Fibroblast of the aortic adventitia (primary cell): ENCODE results near the gene GOSR2. TPM values are rescaled to one million over a fixed set of nuclear protein-coding genes. Genes with fewer than 3 reads are reported as not detected.

Experiments
- DNase-seq: peaks from one replicate; pipeline ENCODE4 v3.0.0-alpha.2; 2010; ENCODE audit warnings: low read depth
- H3K4me3 ChIP-seq: 2 replicates; pipeline ENCODE4 v1.5.1; 2011; ENCODE audit warnings: low read depth, mild to moderate bottlenecking, control low read depth, low read length, moderate library complexity
- CTCF ChIP-seq: IDR thresholded peaks from 2 replicates; pipeline ENCODE4 v1.5.1; 2011; ENCODE audit warnings: mild to moderate bottlenecking, low read length, control low read depth, inconsistent platforms; ENCODE audit not compliant: insufficient read depth
- total RNA-seq: library from RNA; depleted of rRNA; stranded (reverse); fragments of >200 nt; gene quantifications from 2 replicates; pipeline ENCODE4 v1.2.3, GENCODE V29; 2012; ENCODE audit warnings: low replicate concordance

GOSR2 gene
- total RNA-seq, 1 donor = 49.3 TPM

DNA sequence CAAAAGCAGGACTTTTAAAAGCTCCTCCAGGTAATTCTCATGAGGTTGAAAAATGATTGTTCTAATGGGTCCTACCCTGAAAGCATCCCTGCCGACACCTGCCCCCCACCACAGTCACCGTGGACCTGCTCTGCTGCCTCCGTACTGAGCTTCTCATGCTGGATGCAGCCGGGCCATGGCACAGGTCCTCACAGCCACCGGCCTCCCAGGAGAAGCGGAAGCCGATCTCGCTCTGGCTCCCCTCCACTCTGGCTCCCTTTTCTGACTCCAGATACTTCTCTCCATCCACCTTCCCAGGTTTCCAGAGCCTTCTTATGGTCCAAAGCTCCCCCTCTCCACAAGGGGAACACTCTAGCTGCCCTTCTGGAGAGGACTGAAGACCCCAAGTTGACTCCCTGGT, 45.9 kb downstream of the GOSR2 start:
- no peak overlapping the region for H3K4me3 ChIP-seq
- TF ChIP-seq CTCF = no peak
- no peak for DNase-seq

DNA sequence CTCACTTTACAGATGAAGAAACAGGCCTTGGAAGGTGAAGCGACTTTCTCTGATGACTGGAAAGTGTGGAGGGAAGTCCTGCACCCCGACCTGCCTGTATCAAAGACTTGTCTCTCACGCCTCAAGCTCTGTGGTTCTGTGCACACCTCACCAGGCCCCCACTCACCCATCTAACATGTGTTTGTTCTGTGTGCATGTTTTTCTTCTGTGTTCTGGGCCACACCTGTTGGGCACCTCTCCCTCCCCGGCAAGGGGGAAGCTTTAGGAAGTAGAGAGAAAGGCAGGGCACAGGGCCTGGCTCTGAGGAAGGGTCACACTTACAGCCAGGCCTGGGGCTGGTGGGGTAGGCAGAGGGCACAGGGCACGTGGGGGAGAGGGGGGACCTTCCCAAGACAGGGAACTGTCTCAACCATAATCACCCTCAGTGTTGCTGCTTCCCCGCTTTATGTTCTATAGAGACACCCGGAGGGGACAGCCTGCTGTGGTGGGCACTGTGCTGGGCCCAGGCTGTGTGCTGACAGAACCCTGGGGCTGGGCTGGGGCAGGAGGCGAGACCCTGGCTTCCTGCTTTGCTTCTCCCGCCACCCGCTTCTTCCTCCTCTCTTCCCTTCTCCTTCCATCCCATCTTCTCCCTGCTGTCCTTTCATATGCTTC, 48.8 kb downstream of the GOSR2 start:
- no peak overlapping the region for H3K4me3 ChIP-seq
- no peak for TF ChIP-seq CTCF
- no peak for DNase-seq

DNA sequence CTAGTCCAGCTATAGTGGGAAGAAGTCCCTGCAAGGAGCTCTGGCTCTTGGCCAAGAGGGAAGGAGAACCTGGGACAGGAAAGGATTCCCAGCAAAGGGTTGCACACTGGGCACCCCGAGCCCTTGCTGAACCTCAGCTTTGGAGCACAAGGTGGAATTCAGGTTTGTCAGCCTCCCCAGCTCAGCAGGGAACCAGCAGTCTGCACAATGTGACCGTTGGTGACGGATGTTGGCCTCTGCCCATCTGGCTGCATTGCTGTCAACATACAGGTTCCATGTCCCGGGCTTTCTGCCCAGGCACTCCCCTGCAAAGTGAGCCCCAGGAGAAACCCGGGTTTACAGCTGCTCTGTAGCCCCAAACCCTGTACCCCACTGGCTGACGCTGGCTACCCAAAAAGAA, 49.4 kb downstream of the GOSR2 start:
- TF ChIP-seq CTCF = no peak
- H3K4me3 ChIP-seq = no peak overlapping the region
- DNase-seq = no peak

DNA sequence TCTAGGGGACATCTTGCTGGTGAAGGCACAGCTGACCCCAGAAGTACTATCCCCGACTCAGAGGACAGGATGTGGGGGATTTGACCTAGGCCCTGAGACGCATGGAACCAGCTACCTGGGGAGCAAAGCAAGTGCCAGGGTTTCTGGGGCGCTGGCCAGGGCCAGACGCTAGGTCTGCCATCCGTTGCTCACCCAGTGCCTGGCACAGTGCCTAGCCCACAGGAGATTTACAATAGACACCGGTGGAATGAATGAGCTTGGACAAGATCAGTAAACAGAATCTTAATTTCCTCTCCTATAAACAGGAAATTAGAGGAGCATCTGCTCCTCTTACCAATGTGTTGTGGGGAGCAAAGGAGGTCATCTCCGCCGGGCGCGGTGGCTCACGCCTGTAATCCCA, 51.1 kb downstream of the GOSR2 start:
- no peak for DNase-seq
- H3K4me3 ChIP-seq = no peak overlapping the region
- no peak for TF ChIP-seq CTCF

DNA sequence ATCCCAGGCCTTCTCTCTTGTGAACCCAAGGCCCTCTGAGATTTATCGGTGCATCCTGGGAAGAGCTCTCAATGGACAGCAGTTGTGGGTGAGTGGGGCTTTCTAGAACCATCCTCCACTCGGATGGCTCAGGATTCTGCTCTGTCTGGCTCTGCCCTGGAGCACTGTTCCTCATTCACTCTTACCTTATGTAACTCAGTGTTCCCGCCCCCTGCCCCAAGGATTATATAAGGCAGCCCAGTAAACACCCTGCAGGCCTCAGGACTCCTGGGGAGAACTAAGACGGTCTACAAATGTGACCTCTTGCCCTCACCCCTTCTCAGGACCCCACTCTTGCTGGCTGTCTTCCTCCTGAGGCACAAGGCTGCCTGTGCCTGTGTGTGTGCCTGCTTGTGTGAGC, 52.3 kb downstream of the GOSR2 start:
- DNase-seq = no peak
- H3K4me3 ChIP-seq = no peak overlapping the region
- no peak for TF ChIP-seq CTCF

DNA sequence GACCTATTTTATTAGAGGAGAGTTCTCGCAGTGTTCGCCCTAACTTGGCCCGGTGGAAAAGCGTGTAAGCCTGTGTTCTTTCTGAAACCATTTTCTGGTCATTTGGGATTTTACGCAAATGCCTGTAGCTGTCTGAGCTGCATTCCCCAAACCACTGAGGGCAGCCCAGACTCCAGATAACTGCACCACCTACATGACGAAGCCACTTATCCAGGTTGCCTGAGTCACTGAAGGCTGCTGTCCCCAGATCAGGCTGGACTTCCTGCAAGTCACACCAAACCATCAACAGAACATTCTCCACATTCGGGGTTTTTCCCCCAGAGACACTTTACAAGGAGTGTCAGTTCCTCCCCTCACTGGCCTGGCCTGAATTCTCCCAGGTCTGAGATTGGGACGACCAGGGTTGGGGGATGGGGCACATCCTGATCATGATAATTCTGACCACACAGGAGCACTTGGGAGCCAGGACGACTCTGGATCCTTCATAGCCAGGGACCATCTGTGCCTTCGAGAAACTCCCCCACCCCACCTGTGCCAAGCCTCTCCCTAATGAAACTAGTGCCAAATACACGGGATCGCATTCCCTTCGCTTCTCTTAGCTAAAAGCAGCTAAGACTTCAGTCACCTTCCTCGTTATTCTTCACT, 53.8 kb downstream of the GOSR2 start:
- H3K4me3 ChIP-seq = no peak overlapping the region
- TF ChIP-seq CTCF = no peak
- DNase-seq = no peak
